D341Med (cell line): ENCODE measurements around the gene FHIT.

Experiments used
- DNase-seq: peaks from one replicate; pipeline ENCODE4 v3.0.0; 2012; ENCODE audit warnings: low spot score

FHIT gene

GRCh38 chr3:60463685-60464084 is 787.6 kb downstream of the FHIT start:
- no peak for DNase-seq

DNA sequence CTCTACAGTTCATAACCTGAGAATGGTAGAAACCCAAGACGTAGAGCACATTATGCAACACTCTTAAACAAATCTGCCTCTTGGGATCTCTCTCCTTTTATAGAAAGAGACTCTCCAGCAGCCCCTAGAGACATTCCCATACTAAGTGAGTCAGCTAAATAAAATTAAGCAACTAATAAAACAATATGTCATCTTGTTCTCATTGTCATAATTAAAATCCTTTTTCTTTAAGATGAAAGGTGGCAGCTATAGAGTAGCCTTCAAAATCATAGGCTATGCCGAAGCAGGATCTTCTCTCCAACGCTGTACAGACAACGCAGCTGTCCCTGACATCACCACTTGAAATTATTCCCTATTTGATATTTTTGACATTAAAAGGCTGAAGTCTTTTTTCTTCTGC is 790.0 kb downstream of the FHIT start:
- DNase-seq = no peak

DNA sequence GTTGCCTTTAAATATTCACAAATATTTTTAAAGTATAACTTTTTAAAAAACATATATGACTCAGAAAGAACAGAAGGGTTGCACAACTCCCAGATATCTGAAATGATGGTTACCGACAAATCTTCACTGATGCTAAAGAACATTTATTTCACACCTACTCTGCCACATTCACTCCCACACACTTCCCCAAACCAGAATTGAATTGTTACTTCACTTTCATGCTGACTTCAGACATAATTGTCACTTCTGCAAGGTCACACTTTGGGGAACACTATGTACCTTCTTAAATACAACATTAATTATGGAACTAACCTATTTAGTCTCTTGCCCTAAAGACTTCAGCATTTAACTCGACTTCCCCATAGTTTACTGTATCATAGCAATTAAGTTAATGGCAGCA is 795.1 kb downstream of the FHIT start:
- no peak for DNase-seq

DNA sequence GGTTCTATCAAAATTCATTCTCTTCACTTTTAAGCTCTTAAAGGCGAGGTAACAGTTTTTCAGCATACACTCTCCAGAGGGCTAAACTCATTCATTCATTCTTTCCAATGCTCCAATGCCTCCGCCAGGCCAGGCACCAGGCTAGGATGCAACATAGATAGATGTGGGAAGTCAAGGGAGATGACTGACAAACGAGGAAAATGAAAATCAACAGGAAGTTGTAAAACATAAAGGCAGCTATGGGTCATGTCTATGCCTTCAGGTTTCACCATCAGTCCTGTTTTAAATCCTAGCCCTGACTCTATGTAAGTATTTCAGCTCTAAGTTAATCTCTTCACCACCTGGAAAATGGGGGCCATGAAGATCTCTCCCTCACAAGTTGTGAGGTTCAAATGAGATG is 797.9 kb downstream of the FHIT start:
- no peak for DNase-seq

DNA sequence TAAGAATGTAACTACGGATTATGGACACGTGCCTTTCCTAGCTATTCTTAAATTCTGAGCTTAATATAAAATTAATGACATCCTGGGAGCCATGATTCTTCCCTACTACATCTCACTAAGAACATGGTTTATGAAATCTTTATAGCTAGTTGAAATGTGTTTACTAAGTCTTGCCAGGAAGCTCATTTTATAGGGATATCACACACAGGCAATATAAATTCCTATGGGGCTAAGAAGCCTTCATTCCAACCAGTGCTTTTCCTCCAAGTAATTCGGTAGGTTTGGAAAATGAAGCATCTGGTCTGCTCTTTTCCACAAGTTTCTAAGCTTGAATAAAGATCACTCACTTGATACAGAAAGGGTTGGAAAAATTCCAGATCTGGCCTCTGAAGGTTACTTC is 802.6 kb downstream of the FHIT start:
- no peak for DNase-seq

- no peak for DNase-seq
Observed at GRCh38 chr3:60445446-60445845, 805.8 kb downstream of the FHIT start.

- DNase-seq = no peak
Observed at GRCh38 chr3:60444898-60445437, 806.3 kb downstream of the FHIT start.

GRCh38 chr3:60440869-60441268 is 810.4 kb downstream of the FHIT start:
- DNase-seq = no peak

- DNase-seq = no peak
Observed at GRCh38 chr3:60435941-60436650, 815.2 kb downstream of the FHIT start.

GRCh38 chr3:60434950-60435349 is 816.3 kb downstream of the FHIT start:
- DNase-seq = no peak

GRCh38 chr3:60434323-60434722 is 816.9 kb downstream of the FHIT start:
- no peak for DNase-seq

- DNase-seq = no peak
Observed at GRCh38 chr3:60431599-60431958, 819.7 kb downstream of the FHIT start.

DNA sequence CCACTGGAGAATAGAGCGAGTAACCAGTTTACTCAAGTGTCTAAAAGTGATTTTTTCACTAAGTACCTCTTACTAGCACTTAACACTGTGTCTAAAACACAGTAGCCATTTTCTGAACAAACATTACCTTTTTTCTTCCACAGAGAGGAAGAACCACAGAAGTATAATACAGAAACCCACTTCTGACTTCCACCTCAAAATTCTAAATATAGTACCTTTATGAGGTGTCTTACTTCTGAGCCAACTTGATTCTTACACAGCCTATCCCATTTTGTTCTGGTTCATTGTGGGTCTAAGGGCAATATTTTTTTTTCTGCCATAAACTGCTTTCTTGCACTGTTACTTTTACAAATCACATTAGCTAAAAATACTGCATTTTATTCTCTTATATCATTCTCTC is 821.0 kb downstream of the FHIT start:
- no peak for DNase-seq

DNA sequence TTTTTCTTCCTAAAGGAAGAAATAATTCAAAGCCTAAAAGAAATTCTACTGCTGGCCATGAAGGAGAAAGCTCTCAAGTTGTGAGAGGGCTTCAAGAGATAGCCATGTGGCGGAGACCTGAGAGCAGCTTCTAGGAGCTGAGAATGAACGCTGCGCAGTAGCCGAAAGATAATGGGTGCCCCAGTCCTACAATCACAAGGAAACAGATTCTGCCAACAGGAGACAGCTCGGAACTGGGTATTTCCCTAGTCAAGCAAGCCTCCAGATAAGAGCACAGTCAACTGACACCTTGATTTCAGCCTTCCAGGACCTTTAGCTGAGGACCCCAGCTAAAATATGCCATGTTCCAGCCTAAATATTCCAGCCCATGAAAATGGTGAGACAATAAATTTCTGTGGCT is 824.1 kb downstream of the FHIT start:
- no peak for DNase-seq

DNA sequence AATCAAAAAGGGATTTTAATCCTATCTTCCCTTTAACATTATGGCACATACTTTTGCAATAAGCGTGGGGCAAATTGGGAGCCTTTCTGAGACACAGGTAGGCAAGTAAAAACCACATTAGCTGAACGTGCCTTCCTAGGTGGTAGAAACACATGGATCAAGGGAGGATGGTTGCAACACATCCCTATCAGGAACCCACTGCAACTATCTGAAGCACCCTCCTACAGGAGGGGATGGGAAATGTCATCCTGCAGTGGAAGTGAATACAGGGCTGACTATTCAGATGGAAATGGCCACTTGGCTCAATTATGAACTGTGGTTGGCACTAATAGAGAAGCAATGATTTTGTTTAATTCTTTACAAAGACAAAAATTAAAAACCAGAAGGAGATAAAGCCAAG is 826.3 kb downstream of the FHIT start:
- no peak for DNase-seq

DNA sequence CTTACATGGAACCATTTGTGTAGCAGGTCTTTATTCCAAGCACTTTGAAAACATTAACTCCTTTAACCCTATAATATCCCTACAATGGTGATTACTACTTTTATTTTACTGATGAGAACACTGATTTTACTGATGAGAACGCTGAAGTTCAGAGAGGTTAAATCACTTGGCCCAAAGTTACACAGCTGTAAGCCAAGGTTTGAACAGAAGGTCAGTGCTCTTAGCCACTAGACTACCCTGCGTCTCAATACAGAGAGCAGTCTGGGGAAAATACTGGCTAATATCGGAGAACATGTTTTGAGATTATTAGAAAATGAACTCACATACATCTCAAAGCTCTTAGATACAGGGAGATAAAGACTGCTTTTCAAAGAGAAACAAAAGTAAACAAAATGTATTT is 827.2 kb downstream of the FHIT start:
- DNase-seq = no peak

- no peak for DNase-seq
Observed at GRCh38 chr3:60423556-60423955, 827.7 kb downstream of the FHIT start.

DNA sequence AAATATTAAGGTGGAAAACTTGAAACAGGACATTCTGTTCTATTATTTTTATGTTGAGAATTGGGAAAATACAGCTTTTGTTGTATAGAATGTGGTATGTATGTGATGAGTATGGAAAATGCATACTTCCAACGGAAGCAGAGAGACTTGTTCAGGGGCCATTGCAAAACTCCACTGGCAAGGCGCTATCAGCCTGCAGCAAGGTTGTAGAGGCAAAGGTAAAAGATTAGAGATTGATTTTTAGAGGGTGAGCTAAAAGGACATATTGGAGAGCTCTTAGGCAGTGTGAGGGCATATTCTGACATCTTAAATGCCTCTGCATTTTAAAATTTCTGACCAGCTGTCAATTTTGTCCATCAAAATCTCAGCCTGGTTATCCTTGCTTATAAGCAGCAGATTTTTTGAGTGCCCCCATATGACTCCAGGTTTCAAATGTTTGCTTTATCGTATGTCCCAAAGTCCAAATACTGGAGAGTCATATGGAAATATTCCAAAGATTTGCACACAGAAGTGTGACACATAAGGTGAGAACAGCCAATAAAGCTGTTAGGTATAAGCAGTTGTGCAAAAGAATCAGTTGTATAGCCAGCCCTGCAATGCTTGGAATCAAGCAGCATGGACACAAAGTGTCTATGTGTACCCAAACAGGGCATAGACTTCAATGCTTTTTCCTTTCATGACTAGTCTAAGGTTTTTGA is 829.4 kb downstream of the FHIT start:
- DNase-seq = no peak

- peak; percentile 24 for DNase-seq
Observed at GRCh38 chr3:60417576-60417975, 833.7 kb downstream of the FHIT start.

- DNase-seq = no peak
Observed at GRCh38 chr3:60414011-60414410, 837.2 kb downstream of the FHIT start.

- DNase-seq = no peak
Observed at GRCh38 chr3:60413551-60413950, 837.7 kb downstream of the FHIT start.

DNA sequence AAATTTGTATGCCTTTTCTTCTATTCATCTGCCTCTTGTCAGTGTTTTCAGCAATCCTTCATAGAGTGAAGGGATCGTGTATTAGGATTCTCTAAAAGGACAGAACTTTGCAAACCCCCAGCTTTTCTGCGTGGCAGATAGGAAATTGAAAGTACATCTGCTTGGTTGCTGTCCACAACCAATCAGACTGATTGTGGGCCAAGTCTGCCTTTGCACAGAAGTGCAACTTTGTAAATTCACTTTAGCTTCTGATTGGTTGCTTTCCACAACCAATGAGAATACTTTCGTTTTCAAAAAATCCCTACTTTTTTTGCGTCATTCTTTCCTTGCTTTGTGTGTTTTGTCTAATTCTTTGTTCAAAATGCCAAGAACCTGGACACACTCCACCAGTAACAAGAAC is 847.4 kb downstream of the FHIT start:
- DNase-seq = no peak

- DNase-seq = no peak
Observed at GRCh38 chr3:60402931-60403330, 848.3 kb downstream of the FHIT start.
